HL-60 (cell line): ENCODE data around the gene SETBP1.

ENCODE experiments used
- DNase-seq, 2 experiments: peaks; one replicate each; pipeline ENCODE4 v3.0.0-alpha.2; 2010 to 2020; ENCODE audit warnings: low read depth in 1 of 2, low spot score in 1 of 2
- H3K27ac ChIP-seq: fragments of 250-450 bp; sonication (Bioruptor Pico); replicated peaks from 2 replicates; pipeline ENCODE4 v1.5.1; 2020; ENCODE audit warnings: mild to moderate bottlenecking, moderate library complexity
- H3K27me3 ChIP-seq: fragments of 250-450 bp; sonication (Bioruptor Pico); 2 replicates; pipeline ENCODE4 v1.5.1; 2021; ENCODE audit warnings: mild to moderate bottlenecking, moderate library complexity; ENCODE audit not compliant: insufficient read depth, poor library complexity, severe bottlenecking
- H3K4me3 ChIP-seq: replicated peaks from 2 replicates; pipeline ENCODE4 v1.5.1; 2011; ENCODE audit warnings: mild to moderate bottlenecking, control low read depth, low read length; ENCODE audit not compliant: insufficient read depth
- GABPA ChIP-seq: IDR thresholded peaks from 2 replicates; pipeline ENCODE4 v1.6.1; 2012; ENCODE audit warnings: low read depth
- POLR2AphosphoS5 ChIP-seq: IDR thresholded peaks from 2 replicates; pipeline ENCODE4 v1.6.1; 2012; ENCODE audit warnings: low read depth
- SPI1 ChIP-seq: IDR thresholded peaks from 2 replicates; pipeline ENCODE4 v1.6.1; 2012; ENCODE audit warnings: low read depth, mild to moderate bottlenecking, borderline replicate concordance
- TF ChIP-seq, protein P1 (sequence below): IDR thresholded peaks from 2 replicates; pipeline ENCODE4 v1.6.1; 2012; ENCODE audit warnings: low read depth; ENCODE audit not compliant: insufficient replicate concordance
- TF ChIP-seq, protein P2 (sequence below): IDR thresholded peaks from one replicate; pipeline ENCODE4 v1.5.1; 2011; ENCODE audit warnings: low read length, control low read depth, inconsistent platforms; ENCODE audit not compliant: insufficient read depth

Gene SETBP1

DNA sequence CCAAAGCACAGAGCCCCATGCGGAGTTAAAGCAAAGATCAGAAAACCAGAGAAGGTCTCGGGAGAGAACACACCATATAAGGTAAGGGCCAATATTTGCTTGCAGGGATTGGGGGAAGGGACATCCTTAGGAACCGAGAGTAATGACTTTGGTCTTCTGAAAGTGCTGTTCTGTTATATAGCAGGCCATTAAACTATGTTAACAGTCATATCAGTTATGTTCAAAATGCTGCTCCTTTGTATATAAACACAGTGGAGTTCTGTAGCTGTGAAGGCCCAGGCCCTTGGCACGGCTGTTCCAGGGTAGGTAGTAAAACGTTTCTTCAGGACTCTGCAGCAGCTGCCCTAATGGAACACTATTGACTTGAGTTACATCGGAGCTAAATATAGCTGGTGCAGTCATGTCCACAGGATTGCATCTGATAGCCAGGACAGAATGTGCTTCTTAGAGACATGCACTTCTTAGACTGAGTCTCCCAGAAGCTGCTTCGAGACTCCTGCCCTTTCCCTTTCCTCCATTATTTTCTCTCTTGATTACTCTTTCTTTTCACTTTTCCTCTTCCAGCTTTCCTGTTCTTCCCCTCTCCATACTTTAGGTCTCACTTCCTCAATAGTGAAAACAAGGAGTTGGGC, 122.4 kb downstream of the SETBP1 start:
- H3K27ac ChIP-seq: no peak overlapping the region
- H3K27me3 ChIP-seq: peaks cover 2% of the 10 kb centered on the region
- no peak overlapping the region for H3K4me3 ChIP-seq
- no peak for DNase-seq
- TF ChIP-seq POLR2AphosphoS5 (no peak), SPI1 (no peak), GABPA (no peak)
- TF ChIP-seq, protein P1, sequence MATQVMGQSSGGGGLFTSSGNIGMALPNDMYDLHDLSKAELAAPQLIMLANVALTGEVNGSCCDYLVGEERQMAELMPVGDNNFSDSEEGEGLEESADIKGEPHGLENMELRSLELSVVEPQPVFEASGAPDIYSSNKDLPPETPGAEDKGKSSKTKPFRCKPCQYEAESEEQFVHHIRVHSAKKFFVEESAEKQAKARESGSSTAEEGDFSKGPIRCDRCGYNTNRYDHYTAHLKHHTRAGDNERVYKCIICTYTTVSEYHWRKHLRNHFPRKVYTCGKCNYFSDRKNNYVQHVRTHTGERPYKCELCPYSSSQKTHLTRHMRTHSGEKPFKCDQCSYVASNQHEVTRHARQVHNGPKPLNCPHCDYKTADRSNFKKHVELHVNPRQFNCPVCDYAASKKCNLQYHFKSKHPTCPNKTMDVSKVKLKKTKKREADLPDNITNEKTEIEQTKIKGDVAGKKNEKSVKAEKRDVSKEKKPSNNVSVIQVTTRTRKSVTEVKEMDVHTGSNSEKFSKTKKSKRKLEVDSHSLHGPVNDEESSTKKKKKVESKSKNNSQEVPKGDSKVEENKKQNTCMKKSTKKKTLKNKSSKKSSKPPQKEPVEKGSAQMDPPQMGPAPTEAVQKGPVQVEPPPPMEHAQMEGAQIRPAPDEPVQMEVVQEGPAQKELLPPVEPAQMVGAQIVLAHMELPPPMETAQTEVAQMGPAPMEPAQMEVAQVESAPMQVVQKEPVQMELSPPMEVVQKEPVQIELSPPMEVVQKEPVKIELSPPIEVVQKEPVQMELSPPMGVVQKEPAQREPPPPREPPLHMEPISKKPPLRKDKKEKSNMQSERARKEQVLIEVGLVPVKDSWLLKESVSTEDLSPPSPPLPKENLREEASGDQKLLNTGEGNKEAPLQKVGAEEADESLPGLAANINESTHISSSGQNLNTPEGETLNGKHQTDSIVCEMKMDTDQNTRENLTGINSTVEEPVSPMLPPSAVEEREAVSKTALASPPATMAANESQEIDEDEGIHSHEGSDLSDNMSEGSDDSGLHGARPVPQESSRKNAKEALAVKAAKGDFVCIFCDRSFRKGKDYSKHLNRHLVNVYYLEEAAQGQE: no peak
- TF ChIP-seq, protein P2, sequence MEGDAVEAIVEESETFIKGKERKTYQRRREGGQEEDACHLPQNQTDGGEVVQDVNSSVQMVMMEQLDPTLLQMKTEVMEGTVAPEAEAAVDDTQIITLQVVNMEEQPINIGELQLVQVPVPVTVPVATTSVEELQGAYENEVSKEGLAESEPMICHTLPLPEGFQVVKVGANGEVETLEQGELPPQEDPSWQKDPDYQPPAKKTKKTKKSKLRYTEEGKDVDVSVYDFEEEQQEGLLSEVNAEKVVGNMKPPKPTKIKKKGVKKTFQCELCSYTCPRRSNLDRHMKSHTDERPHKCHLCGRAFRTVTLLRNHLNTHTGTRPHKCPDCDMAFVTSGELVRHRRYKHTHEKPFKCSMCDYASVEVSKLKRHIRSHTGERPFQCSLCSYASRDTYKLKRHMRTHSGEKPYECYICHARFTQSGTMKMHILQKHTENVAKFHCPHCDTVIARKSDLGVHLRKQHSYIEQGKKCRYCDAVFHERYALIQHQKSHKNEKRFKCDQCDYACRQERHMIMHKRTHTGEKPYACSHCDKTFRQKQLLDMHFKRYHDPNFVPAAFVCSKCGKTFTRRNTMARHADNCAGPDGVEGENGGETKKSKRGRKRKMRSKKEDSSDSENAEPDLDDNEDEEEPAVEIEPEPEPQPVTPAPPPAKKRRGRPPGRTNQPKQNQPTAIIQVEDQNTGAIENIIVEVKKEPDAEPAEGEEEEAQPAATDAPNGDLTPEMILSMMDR: no peak

DNA sequence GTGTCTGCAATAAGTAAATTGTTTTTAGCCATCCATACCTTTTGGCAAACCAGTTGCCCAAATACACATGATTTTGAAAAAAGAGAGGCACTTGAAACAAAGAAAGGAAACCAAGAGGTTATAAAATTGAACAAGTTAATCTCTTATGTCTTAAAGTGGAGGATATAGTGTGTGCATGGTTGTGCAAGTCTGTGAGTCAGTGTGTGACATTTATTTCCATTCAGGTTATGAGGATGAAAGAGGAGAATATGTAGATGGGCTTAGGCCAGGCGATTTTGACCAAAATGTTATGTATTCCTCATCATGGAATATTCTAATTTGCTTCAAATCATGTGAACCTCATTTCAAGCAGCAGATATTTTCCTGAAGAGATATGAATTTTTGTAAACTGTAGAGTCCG, 123.3 kb downstream of the SETBP1 start:
- no peak overlapping the region for H3K4me3 ChIP-seq
- H3K27ac ChIP-seq: no peak overlapping the region
- no peak for DNase-seq
- H3K27me3 ChIP-seq: peaks cover 6% of the 10 kb centered on the region
- TF ChIP-seq POLR2AphosphoS5 (no peak), GABPA (no peak), SPI1 (no peak)
- TF ChIP-seq, protein P1: no peak
- TF ChIP-seq, protein P2: no peak

DNA sequence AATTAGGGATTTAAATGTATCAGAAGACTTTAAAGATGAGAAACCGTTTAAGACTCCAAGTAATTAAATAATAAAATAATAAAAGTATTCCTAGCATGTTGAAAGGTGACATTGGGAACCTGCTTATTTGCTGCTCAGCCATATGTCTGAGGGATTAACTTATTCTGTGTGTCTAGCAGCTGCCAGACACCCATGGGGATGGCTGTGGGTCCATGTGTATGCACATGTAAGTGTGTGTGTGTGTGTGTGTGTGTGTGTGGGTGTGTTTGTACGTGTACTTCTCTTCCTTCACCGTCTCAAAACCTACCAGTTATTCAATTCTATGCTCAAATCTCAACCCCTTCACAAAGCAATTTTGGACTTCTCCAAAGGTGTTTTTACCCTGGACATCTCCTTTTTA, 124.5 kb downstream of the SETBP1 start:
- no peak for DNase-seq
- Histone ChIP-seq H3K27me3 (peaks cover 6% of the 10 kb centered on the region), H3K4me3 (no peak overlapping the region), H3K27ac (no peak overlapping the region)
- TF ChIP-seq GABPA (no peak), POLR2AphosphoS5 (no peak), SPI1 (no peak)
- TF ChIP-seq, protein P1: no peak
- TF ChIP-seq, protein P2: no peak
